Fibroblast of lung (primary cell): ENCODE measurements around the gene ATXN7L1.

ENCODE experiments used
- CTCF ChIP-seq, 2 donors: IDR thresholded peaks in 1 of 2; conservative IDR thresholded peaks in 1 of 2; 1 replicate in 1 of 2; 2 replicates in 1 of 2; pipeline ENCODE4 v1.5.1; 2011 to 2012; ENCODE audit warnings: low read length in 2 of 2, control low read depth in 1 of 2, inconsistent platforms in 1 of 2, low read depth in 1 of 2, mild to moderate bottlenecking in 1 of 2
- EZH2 ChIP-seq: IDR thresholded peaks from 2 replicates; pipeline ENCODE4 v1.5.1; 2012; ENCODE audit warnings: low read length, control low read depth, mild to moderate bottlenecking; ENCODE audit errors: missing control alignments

- TF ChIP-seq EZH2 = no peak
- TF ChIP-seq CTCF (conservative IDR thresholded peaks at IDR 0.05 in 1 of 2, IDR thresholded peaks at IDR 0.05 in 1 of 2; ENCODE audit: low read depth in 1 of 2, low read length in 2 of 2) = peak in 1 of 2 donors; percentile 20
Measured at GRCh38 chr7:105580022-105580740, 296.2 kb downstream of the ATXN7L1 start.
